HG02943 (cell line): ENCODE data around the gene DNLZ.

Experiments
- ATAC-seq: cut with Tn5 transposase; IDR thresholded peaks from one replicate; pipeline ENCODE4 v1.9.1; 2021; ENCODE audit warnings: mild to moderate bottlenecking, low read depth, moderate library complexity; ENCODE audit not compliant: unreplicated experiment

The DNLZ gene

GRCh38 chr9:136333486-136333885 lies 30.1 kb downstream of the DNLZ start:
- no peak for ATAC-seq

- ATAC-seq: no peak
Observed at GRCh38 chr9:136333045-136333444, 30.5 kb downstream of the DNLZ start.

GRCh38 chr9:136332482-136332983 lies 31.0 kb downstream of the DNLZ start:
- no peak for ATAC-seq

GRCh38 chr9:136331556-136332481 lies 31.7 kb downstream of the DNLZ start:
- ATAC-seq: no peak

GRCh38 chr9:136331030-136331429 lies 32.5 kb downstream of the DNLZ start:
- no peak for ATAC-seq

GRCh38 chr9:136330406-136330990 lies 33.0 kb downstream of the DNLZ start:
- no peak for ATAC-seq

- ATAC-seq: no peak
Observed at GRCh38 chr9:136329636-136330405, 33.7 kb downstream of the DNLZ start.

- ATAC-seq: no peak
Observed at GRCh38 chr9:136329211-136329627, 34.3 kb downstream of the DNLZ start.

GRCh38 chr9:136328622-136329041 lies 34.9 kb downstream of the DNLZ start:
- no peak for ATAC-seq

- no peak for ATAC-seq
Observed at GRCh38 chr9:136328011-136328621, 35.4 kb downstream of the DNLZ start.

GRCh38 chr9:136327304-136327974 lies 36.1 kb downstream of the DNLZ start, which contains the start of gene GPSM1:
Gene GPSM1 (plus strand): TSS chr9:136327539. CDS start chr9:136327696, 157 bp downstream.
- ATAC-seq: no peak

GRCh38 chr9:136326761-136327303 lies 36.7 kb downstream of the DNLZ start:
- no peak for ATAC-seq

- no peak for ATAC-seq
Observed at GRCh38 chr9:136326061-136326760, 37.3 kb downstream of the DNLZ start.

GRCh38 chr9:136325358-136325757 lies 38.2 kb downstream of the DNLZ start:
- no peak for ATAC-seq

- ATAC-seq: no peak
Observed at GRCh38 chr9:136324501-136325300, 38.8 kb downstream of the DNLZ start.

GRCh38 chr9:136323371-136323789 lies 40.2 kb downstream of the DNLZ start:
- ATAC-seq: no peak

GRCh38 chr9:136322756-136323330 lies 40.7 kb downstream of the DNLZ start:
- no peak for ATAC-seq

- ATAC-seq: no peak
Observed at GRCh38 chr9:136321561-136321960, 42.0 kb downstream of the DNLZ start.
